ENCODE data around the gene ZNF568. TPM values are rescaled to one million over a fixed set of nuclear protein-coding genes. Genes with fewer than 3 reads are reported as not detected.

The ZNF568 gene
- 1 to 10 TPM; 5.5 to 7.0 TPM for total RNA-seq

GRCh38 chr19:36915992-36916830 lies at the start of gene ZNF568, which contains the start of gene ZNF829:
TSS of gene ZNF568 (plus strand) at chr19:36916332. CDS start at chr19:36922771, 6,439 bp downstream.
TSS of gene ZNF829 (minus strand) at chr19:36916291. CDS start at chr19:36915167, 1,124 bp downstream.

Other genes with a start within 250 kb of the ZNF568 start
- gene ZNF461, start 249.5 kb upstream of the ZNF568 start, total RNA-seq = 10 to 100 TPM in 1 of 2 experiments, 1 to 10 TPM in 1; 9.3 to 11.6 TPM
- 10 to 100 TPM; 10.9 to 11.1 TPM for gene ZNF567, start 228.7 kb upstream of the ZNF568 start, total RNA-seq
- 1 to 10 TPM; 7.9 to 9.6 TPM for gene ZNF850, start 143.5 kb upstream of the ZNF568 start, total RNA-seq
- 10 to 100 TPM; 10.4 to 10.7 TPM for gene ZNF790, start 77.9 kb upstream of the ZNF568 start, total RNA-seq
- gene ZNF345, start 65.5 kb upstream of the ZNF568 start, total RNA-seq = 1 to 10 TPM; 7.2 to 8.0 TPM
- 1 to 10 TPM; 5.9 to 6.4 TPM for gene ZNF829, start within 50 bp of the ZNF568 start, total RNA-seq
- gene ZNF420, start 162.1 kb downstream of the ZNF568 start, total RNA-seq = 10 to 100 TPM; 14.2 to 19.8 TPM